Vagina (tissue), 2 donors: ENCODE measurements around the gene XPNPEP1. TPM values are rescaled to one million over a fixed set of nuclear protein-coding genes. Genes with fewer than 3 reads are reported as not detected.

Experiments used
- DNase-seq, 2 donors: peaks; one replicate each; pipeline ENCODE4 v3.0.0-alpha.2; 2017; ENCODE audit errors: extremely low spot score in 2 of 2
- H3K27ac ChIP-seq: fragments of 200-600 bp; sonication (generic); one replicate; pipeline ENCODE4 v1.5.1; 2019
- H3K27me3 ChIP-seq: fragments of 200-600 bp; sonication (generic); one replicate; pipeline ENCODE4 v1.5.1; 2019
- H3K36me3 ChIP-seq, 2 donors: fragments of 200-600 bp; sonication (generic); one replicate each; pipeline ENCODE4 v1.5.1; 2017 to 2019
- H3K4me1 ChIP-seq: fragments of 200-600 bp; sonication (generic); one replicate; pipeline ENCODE4 v1.5.1; 2019
- H3K4me3 ChIP-seq, 2 donors: fragments of 200-600 bp; sonication (generic); 1 replicate in 1 of 2; 2 replicates in 1 of 2; pipeline ENCODE4 v1.5.1; 2016 to 2019
- H3K9me3 ChIP-seq: fragments of 200-600 bp; sonication (generic); one replicate; pipeline ENCODE4 v1.5.1; 2019
- CTCF ChIP-seq, 3 experiments: fragments of 450-650 bp in 2 of 3; fragments of 200-600 bp in 1 of 3; sonication (generic) in 1 of 3; IDR thresholded peaks; one replicate each; pipeline ENCODE4 v1.5.1; 2017 to 2019; ENCODE audit warnings: antibody characterized with exemption in 3 of 3, mild to moderate bottlenecking in 2 of 3, moderate library complexity in 2 of 3
- POLR2A ChIP-seq, 2 donors: fragments of 450-650 bp; IDR thresholded peaks; one replicate each; pipeline ENCODE4 v1.6.1; 2017; ENCODE audit warnings: antibody characterized with exemption in 2 of 2, mild to moderate bottlenecking in 2 of 2, moderate library complexity in 2 of 2
- POLR2AphosphoS5 ChIP-seq, 2 donors: sonication (generic); formaldehyde crosslinking; IDR thresholded peaks; one replicate each; pipeline ENCODE4 v1.9.0; 2017; ENCODE audit warnings: antibody characterized with exemption in 2 of 2, mild to moderate bottlenecking in 2 of 2, low read depth in 1 of 2; ENCODE audit not compliant: insufficient read depth in 1 of 2
- intact Hi-C: fragments of 100-400 bp; cut with DNase I; formaldehyde crosslinking; loops from one replicate; pipeline ENCODE4 v1.15.1; 2023
- total RNA-seq: library from RNA; depleted of rRNA; stranded (reverse); fragments of >200 nt; gene quantifications from one replicate; pipeline ENCODE4 v1.2.3, GENCODE V29; 2016

XPNPEP1 gene
- total RNA-seq, 1 donor from 2014 or later: 90.4 TPM

- no peak for DNase-seq
- H3K27ac ChIP-seq: no peak overlapping the region
- H3K27me3 ChIP-seq: no peaks in the 10 kb centered on the region
- intact Hi-C loops: no loop called here
- peaks cover 0 to 38% of the 10 kb centered on the region in 2 donors for H3K36me3 ChIP-seq
- TF ChIP-seq POLR2A (IDR thresholded peaks at IDR 0.05): no peak
- no peak for TF ChIP-seq CTCF (IDR thresholded peaks at IDR 0.05)
- no peak for TF ChIP-seq POLR2AphosphoS5 (IDR thresholded peaks at IDR 0.05; ENCODE audit: insufficient read depth in 1 of 2, low read depth in 1 of 2)
- H3K4me1 ChIP-seq: no peaks in the 10 kb centered on the region
- no peak overlapping the region for H3K4me3 ChIP-seq
- no peaks in the 10 kb centered on the region for H3K9me3 ChIP-seq
These were observed 62.2 kb downstream of the XPNPEP1 start for GRCh38 chr10:109861081-109861480.

- Histone ChIP-seq H3K27me3 (no peaks in the 10 kb centered on the region), H3K9me3 (no peaks in the 10 kb centered on the region), H3K4me1 (no peaks in the 10 kb centered on the region), H3K36me3 (peaks cover 0 to 19% of the 10 kb centered on the region in 2 donors), H3K27ac (no peak overlapping the region), H3K4me3 (no peak overlapping the region)
- intact Hi-C loops: no loop called here
- TF ChIP-seq POLR2A (IDR thresholded peaks at IDR 0.05): no peak
- no peak for TF ChIP-seq CTCF (IDR thresholded peaks at IDR 0.05)
- TF ChIP-seq POLR2AphosphoS5 (IDR thresholded peaks at IDR 0.05; ENCODE audit: insufficient read depth in 1 of 2, low read depth in 1 of 2): no peak
- DNase-seq: no peak
These were observed 64.1 kb downstream of the XPNPEP1 start for GRCh38 chr10:109859221-109859620.

- Histone ChIP-seq H3K27me3 (no peaks in the 10 kb centered on the region), H3K4me1 (no peaks in the 10 kb centered on the region), H3K9me3 (no peaks in the 10 kb centered on the region), H3K4me3 (no peak overlapping the region), H3K27ac (no peak overlapping the region), H3K36me3 (no peaks in the 10 kb centered on the region)
- no peak for DNase-seq
- TF ChIP-seq CTCF (IDR thresholded peaks at IDR 0.05) (no peak), POLR2A (IDR thresholded peaks at IDR 0.05) (no peak), POLR2AphosphoS5 (IDR thresholded peaks at IDR 0.05; ENCODE audit: insufficient read depth in 1 of 2, low read depth in 1 of 2) (no peak)
- intact Hi-C loops: no loop called here
These were observed 67.6 kb downstream of the XPNPEP1 start for GRCh38 chr10:109855746-109856145.

GRCh38 chr10:109853921-109854320 is 69.4 kb downstream of the XPNPEP1 start:
- Histone ChIP-seq H3K4me1 (no peaks in the 10 kb centered on the region), H3K4me3 (no peak overlapping the region), H3K27me3 (no peaks in the 10 kb centered on the region), H3K36me3 (no peaks in the 10 kb centered on the region), H3K9me3 (no peaks in the 10 kb centered on the region), H3K27ac (no peak overlapping the region)
- TF ChIP-seq POLR2AphosphoS5 (IDR thresholded peaks at IDR 0.05; ENCODE audit: insufficient read depth in 1 of 2, low read depth in 1 of 2): no peak
- TF ChIP-seq POLR2A (IDR thresholded peaks at IDR 0.05): no peak
- TF ChIP-seq CTCF (IDR thresholded peaks at IDR 0.05): no peak
- intact Hi-C loops: no loop called here
- no peak for DNase-seq

- no peak overlapping the region for H3K4me3 ChIP-seq
- intact Hi-C loops: no loop called here
These were observed 70.8 kb downstream of the XPNPEP1 start for GRCh38 chr10:109852475-109853037.

More at GRCh38 chr10:109852475-109853037, 70.8 kb downstream of the XPNPEP1 start:
- Histone ChIP-seq H3K36me3 (no peaks in the 10 kb centered on the region), H3K9me3 (no peaks in the 10 kb centered on the region), H3K27ac (no peak overlapping the region), H3K4me1 (no peaks in the 10 kb centered on the region), H3K27me3 (no peaks in the 10 kb centered on the region)
- TF ChIP-seq CTCF (IDR thresholded peaks at IDR 0.05): peak; percentile 36 to 84 (median 63)
- no peak for TF ChIP-seq POLR2AphosphoS5 (IDR thresholded peaks at IDR 0.05; ENCODE audit: insufficient read depth in 1 of 2, low read depth in 1 of 2)
- peak in 1 of 2 donors; percentile 31 for DNase-seq
